Neural cell (in vitro differentiated cells): ENCODE measurements around the gene MMRN1.

Source experiments
- CTCF ChIP-seq: fragments of 450-650 bp; IDR thresholded peaks from 2 replicates; pipeline ENCODE4 v1.5.1; 2014; ENCODE audit warnings: antibody characterized with exemption, mild to moderate bottlenecking, moderate library complexity; ENCODE audit not compliant: poor library complexity, severe bottlenecking
- EP300 ChIP-seq: fragments of 450-650 bp; conservative IDR thresholded peaks from 2 replicates; pipeline ENCODE4 v1.6.1; 2014; ENCODE audit warnings: antibody characterized with exemption, mild to moderate bottlenecking, moderate library complexity; ENCODE audit not compliant: poor library complexity, severe bottlenecking
- EZH2 ChIP-seq: fragments of 200-600, 300-800 bp; shearing (Covaris generic), sonication (generic); IDR thresholded peaks from 2 replicates; pipeline ENCODE4 v1.6.1; 2014; ENCODE audit warnings: antibody characterized with exemption, low read length, borderline replicate concordance, mild to moderate bottlenecking; ENCODE audit not compliant: insufficient read depth, poor library complexity, severe bottlenecking
- POLR2AphosphoS5 ChIP-seq: IDR thresholded peaks from 2 replicates; pipeline ENCODE4 v1.6.1; 2012
- RAD21 ChIP-seq: fragments of 450-650 bp; conservative IDR thresholded peaks from 2 replicates; pipeline ENCODE4 v1.6.1; 2014; ENCODE audit warnings: antibody characterized with exemption, mild to moderate bottlenecking, moderate library complexity
- REST ChIP-seq: IDR thresholded peaks from 2 replicates; pipeline ENCODE4 v1.6.1; 2012; ENCODE audit warnings: borderline replicate concordance
- TAF1 ChIP-seq: IDR thresholded peaks from 2 replicates; pipeline ENCODE4 v1.6.1; 2012; ENCODE audit warnings: low read depth

GRCh38 chr4:89879215-89879614 lies 15.4 kb upstream of the MMRN1 start:
- TF ChIP-seq CTCF (no peak), TAF1 (no peak), POLR2AphosphoS5 (no peak), EZH2 (no peak), EP300 (no peak), RAD21 (no peak), REST (no peak)
